ENCODE data around the gene BCL2L1. TPM values are rescaled to one million over a fixed set of nuclear protein-coding genes. Genes with fewer than 3 reads are reported as not detected.

Gene BCL2L1
- total and polyA plus RNA-seq, 9 donors: 21.7 to 65.1 (median 40.2) TPM

DNA sequence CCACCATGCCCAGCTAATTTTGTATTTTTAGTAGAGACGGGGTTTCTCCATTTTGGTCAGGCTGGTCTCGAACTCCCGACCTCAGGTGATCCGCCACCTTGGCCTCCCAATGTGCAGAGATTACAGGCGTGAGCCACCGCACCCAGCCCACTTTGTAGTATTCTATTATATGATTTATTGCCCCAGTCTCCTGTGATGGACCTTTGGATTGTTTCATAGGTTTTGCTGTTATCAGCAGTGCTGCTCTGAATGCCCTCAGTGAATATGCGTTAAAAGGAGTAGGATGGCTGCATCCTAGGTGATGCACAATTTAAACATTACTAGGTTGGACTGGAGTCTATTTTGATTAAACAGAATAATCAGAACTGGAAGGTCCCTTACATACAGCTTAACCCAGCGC, 107.3 kb downstream of the BCL2L1 start:
- DNase-seq: no peak
- no peak overlapping the region for H3K4me3 ChIP-seq
- no peaks in the 10 kb centered on the region for H3K27me3 ChIP-seq
- H3K9me3 ChIP-seq: no peaks in the 10 kb centered on the region
- no peaks in the 10 kb centered on the region for H3K36me3 ChIP-seq
- TF ChIP-seq, protein P1, sequence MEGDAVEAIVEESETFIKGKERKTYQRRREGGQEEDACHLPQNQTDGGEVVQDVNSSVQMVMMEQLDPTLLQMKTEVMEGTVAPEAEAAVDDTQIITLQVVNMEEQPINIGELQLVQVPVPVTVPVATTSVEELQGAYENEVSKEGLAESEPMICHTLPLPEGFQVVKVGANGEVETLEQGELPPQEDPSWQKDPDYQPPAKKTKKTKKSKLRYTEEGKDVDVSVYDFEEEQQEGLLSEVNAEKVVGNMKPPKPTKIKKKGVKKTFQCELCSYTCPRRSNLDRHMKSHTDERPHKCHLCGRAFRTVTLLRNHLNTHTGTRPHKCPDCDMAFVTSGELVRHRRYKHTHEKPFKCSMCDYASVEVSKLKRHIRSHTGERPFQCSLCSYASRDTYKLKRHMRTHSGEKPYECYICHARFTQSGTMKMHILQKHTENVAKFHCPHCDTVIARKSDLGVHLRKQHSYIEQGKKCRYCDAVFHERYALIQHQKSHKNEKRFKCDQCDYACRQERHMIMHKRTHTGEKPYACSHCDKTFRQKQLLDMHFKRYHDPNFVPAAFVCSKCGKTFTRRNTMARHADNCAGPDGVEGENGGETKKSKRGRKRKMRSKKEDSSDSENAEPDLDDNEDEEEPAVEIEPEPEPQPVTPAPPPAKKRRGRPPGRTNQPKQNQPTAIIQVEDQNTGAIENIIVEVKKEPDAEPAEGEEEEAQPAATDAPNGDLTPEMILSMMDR (IDR thresholded peaks at IDR 0.05): no peak
- TF ChIP-seq EP300 (IDR thresholded peaks at IDR 0.05) (no peak), POLR2A (IDR thresholded peaks at IDR 0.05) (no peak)
- WGBS, 3 donors: 80 to 90% (median 86%) methylated on average over 8 of the region's 8 CpGs
- intact Hi-C loops (cut with DNase I): no loop called here
- H3K27ac ChIP-seq: no peak overlapping the region
- peaks cover 3% of the 10 kb centered on the region for H3K4me1 ChIP-seq (ENCODE audit: insufficient read depth)

Other genes with a start within 250 kb of the BCL2L1 start
- under 1 TPM in 2 of 7 donors, not detected in 5; 0.45 to 0.62 TPM for gene DEFB124, start 247.7 kb downstream of the BCL2L1 start, total RNA-seq
- under 1 TPM in 1 of 2 donors, not detected in 1; 0.82 TPM for gene DEFB124, start 247.7 kb downstream of the BCL2L1 start, polyA plus RNA-seq
- gene REM1, start 247.6 kb downstream of the BCL2L1 start, total RNA-seq: 1 to 10 TPM; 1.1 to 6.5 (median 2.4) TPM
- gene REM1, start 247.6 kb downstream of the BCL2L1 start, polyA plus RNA-seq: 1 to 10 TPM; 2.9 to 5.3 TPM
- 100 to 1,000 TPM in 3 of 7 donors, 10 to 100 TPM in 4; 30.2 to 158 (median 97.3) TPM for gene HM13, start 208.4 kb downstream of the BCL2L1 start, total RNA-seq
- 100 to 1,000 TPM in 1 of 2 donors, 10 to 100 TPM in 1; 72.6 to 129 TPM for gene HM13, start 208.4 kb downstream of the BCL2L1 start, polyA plus RNA-seq
- gene ID1, start 117.6 kb downstream of the BCL2L1 start, total RNA-seq: 100 to 1,000 TPM in 3 of 7 donors, 10 to 100 TPM in 4; 42.6 to 353 (median 64.2) TPM
- gene ID1, start 117.6 kb downstream of the BCL2L1 start, polyA plus RNA-seq: 10 to 100 TPM; 26.0 to 86.9 TPM
- gene COX4I2, start 85.0 kb downstream of the BCL2L1 start, total RNA-seq: 1 to 10 TPM in 6 of 7 donors, not detected in 1; 1.1 to 3.5 (median 2.1) TPM
- gene COX4I2, start 85.0 kb downstream of the BCL2L1 start, polyA plus RNA-seq: 1 to 10 TPM; 3.5 to 6.6 TPM
- gene TPX2, start 16.4 kb upstream of the BCL2L1 start, total RNA-seq: 1 to 10 TPM in 2 of 7 donors, under 1 TPM in 5; 0.10 to 1.6 (median 0.47) TPM
- gene TPX2, start 16.4 kb upstream of the BCL2L1 start, polyA plus RNA-seq: 1 to 10 TPM in 1 of 2 donors, under 1 TPM in 1; 0.91 to 5.2 TPM
- gene MYLK2, start 96.5 kb upstream of the BCL2L1 start, total RNA-seq: under 1 TPM in 1 of 7 donors, not detected in 6; 0.08 TPM
- gene MYLK2, start 96.5 kb upstream of the BCL2L1 start, polyA plus RNA-seq: under 1 TPM; 0.20 to 0.35 TPM
- 1 to 10 TPM in 2 of 7 donors, under 1 TPM in 3, not detected in 2; 0.40 to 1.5 (median 0.69) TPM for gene FOXS1, start 122.7 kb upstream of the BCL2L1 start, total RNA-seq
- 1 to 10 TPM in 1 of 2 donors, under 1 TPM in 1; 0.52 to 5.0 TPM for gene FOXS1, start 122.7 kb upstream of the BCL2L1 start, polyA plus RNA-seq
- gene DUSP15, start 147.7 kb upstream of the BCL2L1 start, total RNA-seq: 10 to 100 TPM in 2 of 7 donors, 1 to 10 TPM in 5; 5.2 to 17.0 (median 6.9) TPM
- 1 to 10 TPM; 2.5 to 8.4 TPM for gene DUSP15, start 147.7 kb upstream of the BCL2L1 start, polyA plus RNA-seq
- gene TTLL9, start 147.8 kb upstream of the BCL2L1 start, total RNA-seq: 10 to 100 TPM in 1 of 7 donors, 1 to 10 TPM in 1, under 1 TPM in 5; 0.25 to 10.6 (median 0.47) TPM
- under 1 TPM; 0.24 to 0.30 TPM for gene TTLL9, start 147.8 kb upstream of the BCL2L1 start, polyA plus RNA-seq
- 10 to 100 TPM in 1 of 7 donors, 1 to 10 TPM in 6; 6.4 to 12.1 (median 9.4) TPM for gene PDRG1, start 229.2 kb upstream of the BCL2L1 start, total RNA-seq
- gene PDRG1, start 229.2 kb upstream of the BCL2L1 start, polyA plus RNA-seq: 10 to 100 TPM; 14.0 to 14.1 TPM
- gene XKR7, start 245.3 kb upstream of the BCL2L1 start, total RNA-seq: not detected
- not detected for gene XKR7, start 245.3 kb upstream of the BCL2L1 start, polyA plus RNA-seq

Measured in ovary (tissue), 9 donors.